ENCODE measurements around the gene HERC4.

- TF ChIP-seq, protein P1, sequence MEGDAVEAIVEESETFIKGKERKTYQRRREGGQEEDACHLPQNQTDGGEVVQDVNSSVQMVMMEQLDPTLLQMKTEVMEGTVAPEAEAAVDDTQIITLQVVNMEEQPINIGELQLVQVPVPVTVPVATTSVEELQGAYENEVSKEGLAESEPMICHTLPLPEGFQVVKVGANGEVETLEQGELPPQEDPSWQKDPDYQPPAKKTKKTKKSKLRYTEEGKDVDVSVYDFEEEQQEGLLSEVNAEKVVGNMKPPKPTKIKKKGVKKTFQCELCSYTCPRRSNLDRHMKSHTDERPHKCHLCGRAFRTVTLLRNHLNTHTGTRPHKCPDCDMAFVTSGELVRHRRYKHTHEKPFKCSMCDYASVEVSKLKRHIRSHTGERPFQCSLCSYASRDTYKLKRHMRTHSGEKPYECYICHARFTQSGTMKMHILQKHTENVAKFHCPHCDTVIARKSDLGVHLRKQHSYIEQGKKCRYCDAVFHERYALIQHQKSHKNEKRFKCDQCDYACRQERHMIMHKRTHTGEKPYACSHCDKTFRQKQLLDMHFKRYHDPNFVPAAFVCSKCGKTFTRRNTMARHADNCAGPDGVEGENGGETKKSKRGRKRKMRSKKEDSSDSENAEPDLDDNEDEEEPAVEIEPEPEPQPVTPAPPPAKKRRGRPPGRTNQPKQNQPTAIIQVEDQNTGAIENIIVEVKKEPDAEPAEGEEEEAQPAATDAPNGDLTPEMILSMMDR (IDR thresholded peaks at IDR 0.05): no peak
- no peak for TF ChIP-seq POLR2A (IDR thresholded peaks at IDR 0.05)
Observed at GRCh38 chr10:68090586-68090985, 15.5 kb upstream of the HERC4 start.

Data from Peyer's patch (tissue), 4 donors.